HCT116 (cell line): ENCODE results near the gene ANO10. TPM values are rescaled to one million over a fixed set of nuclear protein-coding genes. Genes with fewer than 3 reads are reported as not detected.

Experiments
- ATAC-seq: fragments of 200-7000 bp; cut with Tn5 transposase; 2 replicates; pipeline ENCODE4 v1.9.1; 2020; ENCODE audit warnings: mild to moderate bottlenecking, moderate library complexity
- BruUV-seq: library from RNA; stranded (reverse); fragments of 400-500 nt; replicated peaks from 2 replicates; lab custom pipeline; 2021; lab: Mats Ljungman, UMichigan
- CTCF ChIA-PET: fragments of 300-600 bp; sonication (Branson Sonifier 250); formaldehyde crosslinking; loops from one replicate; lab custom pipeline; 2021; ENCODE audit warnings: antibody characterized with exemption; lab: Charles Lee
- POLR2A ChIA-PET: fragments of 300-600, 350-600 bp; sonication (Branson Sonifier 250); formaldehyde crosslinking; loops from one replicate; lab custom pipeline; 2021; ENCODE audit warnings: antibody characterized with exemption; lab: Charles Lee
- RAD21 ChIA-PET, 2 experiments: fragments of 300-600 bp; sonication (Branson Sonifier 250); formaldehyde crosslinking; loops; one replicate each; lab custom pipeline; 2023; ENCODE audit warnings: low total read pairs in 2 of 2; ENCODE audit not compliant: uncharacterized antibody in 2 of 2, unreplicated experiment in 2 of 2, low non-redundant PET in 1 of 2; lab: Charles Lee
- DNase-seq: peaks from one replicate; pipeline ENCODE4 v3.0.0-alpha.2; 2010; ENCODE audit warnings: low read depth, low spot score
- H2AFZ ChIP-seq: fragments of 200-600 bp; shearing (Covaris generic), sonication (generic); 2 replicates; pipeline ENCODE4 v1.6.1; 2017; ENCODE audit warnings: low read depth, mixed run types, mixed read lengths, antibody characterized with exemption, low read length; ENCODE audit not compliant: poor library complexity, severe bottlenecking
- H3K27ac ChIP-seq: 2 replicates; pipeline ENCODE4 v1.5.1; 2012; ENCODE audit warnings: low read depth, low read length
- H3K27me3 ChIP-seq: fragments of 200-600 bp; sonication (generic); 2 replicates; pipeline ENCODE4 v1.6.1; 2016; ENCODE audit warnings: mixed run types, low read length, mixed read lengths; ENCODE audit not compliant: insufficient read depth
- H3K36me3 ChIP-seq, 2 experiments: fragments of 200-500 bp in 1 of 2; fragments of 200-600 bp in 1 of 2; sonication (Bioruptor generic) in 1 of 2; sonication (generic) in 1 of 2; 2 replicates each; pipeline versions ENCODE4 v1.5.1 to v1.6.1; 2014 to 2016; ENCODE audit warnings: low read length in 2 of 2, inconsistent platforms in 1 of 2, mixed read lengths in 1 of 2, mixed run types in 1 of 2; ENCODE audit not compliant: insufficient read depth in 2 of 2, control insufficient read depth in 1 of 2
- H3K4me1 ChIP-seq, 2 experiments: fragments of 200-600 bp in 1 of 2; sonication (generic) in 1 of 2; 2 replicates each; pipeline versions ENCODE4 v1.5.1 to v1.6.1; 2012 to 2017; ENCODE audit warnings: low read length in 2 of 2, inconsistent platforms in 1 of 2, mild to moderate bottlenecking in 1 of 2, mixed read lengths in 1 of 2, mixed run types in 1 of 2, moderate library complexity in 1 of 2; ENCODE audit not compliant: insufficient read depth in 2 of 2, control insufficient read depth in 1 of 2
- H3K4me2 ChIP-seq: fragments of 200-600 bp; sonication (generic); 2 replicates; pipeline ENCODE4 v1.6.1; 2017; ENCODE audit warnings: mixed run types, low read length, mixed read lengths
- H3K4me3 ChIP-seq, 2 experiments: fragments of 200-600 bp in 1 of 2; sonication (generic) in 1 of 2; replicated peaks in 1 of 2; 2 replicates each; pipeline ENCODE4 v1.5.1; 2011 to 2016; ENCODE audit warnings: low read length in 2 of 2, control low read depth in 1 of 2, low read depth in 1 of 2, mild to moderate bottlenecking in 1 of 2, mixed read lengths in 1 of 2, mixed run types in 1 of 2
- H3K79me2 ChIP-seq: fragments of 200-600 bp; sonication (generic); 2 replicates; pipeline ENCODE4 v1.6.1; 2017; ENCODE audit warnings: mild to moderate bottlenecking, mixed run types, low read length, moderate library complexity, mixed read lengths; ENCODE audit not compliant: insufficient read depth
- H3K9ac ChIP-seq: fragments of 200-600 bp; sonication (generic); 2 replicates; pipeline ENCODE4 v1.6.1; 2016; ENCODE audit warnings: low read length, mixed read lengths
- H3K9me2 ChIP-seq: fragments of 200-600 bp; sonication (generic), shearing (Covaris generic); 2 replicates; pipeline ENCODE4 v1.6.1; 2017; ENCODE audit warnings: mixed run types, mild to moderate bottlenecking, moderate library complexity; ENCODE audit not compliant: insufficient read depth
- H3K9me3 ChIP-seq, 2 experiments: fragments of 200-500 bp in 1 of 2; fragments of 200-600 bp in 1 of 2; sonication (Bioruptor generic) in 1 of 2; sonication (generic) in 1 of 2; 2 replicates each; pipeline ENCODE4 v1.6.1; 2014 to 2017; ENCODE audit warnings: low read length in 2 of 2, mixed read lengths in 2 of 2, inconsistent platforms in 1 of 2, low read depth in 1 of 2, mild to moderate bottlenecking in 1 of 2, mixed run types in 1 of 2, moderate library complexity in 1 of 2; ENCODE audit not compliant: control insufficient read depth in 1 of 2, insufficient read depth in 1 of 2
- H4K20me1 ChIP-seq: fragments of 200-600 bp; sonication (generic), shearing (Covaris generic); 2 replicates; pipeline ENCODE4 v1.6.1; 2017; ENCODE audit warnings: mixed run types, mild to moderate bottlenecking, moderate library complexity; ENCODE audit not compliant: insufficient read depth
- EGR1 ChIP-seq: IDR thresholded peaks from 2 replicates; pipeline ENCODE4 v1.6.1; 2012; ENCODE audit warnings: low read depth
- ELF1 ChIP-seq: IDR thresholded peaks from 2 replicates; pipeline ENCODE4 v1.6.1; 2012; ENCODE audit warnings: low read depth, borderline replicate concordance
- EZH2phosphoT487 ChIP-seq: fragments of 200-600 bp; IDR thresholded peaks from 2 replicates; pipeline ENCODE4 v1.6.1; 2018; ENCODE audit warnings: antibody characterized with exemption, borderline replicate concordance
- FOSL1 ChIP-seq: IDR thresholded peaks from 2 replicates; pipeline ENCODE4 v1.6.1; 2012; ENCODE audit warnings: low read depth
- JUND ChIP-seq: IDR thresholded peaks from 2 replicates; pipeline ENCODE4 v1.6.1; 2012
- SIN3A ChIP-seq: IDR thresholded peaks from 2 replicates; pipeline ENCODE4 v1.6.1; 2012; ENCODE audit warnings: low read depth
- SP1 ChIP-seq: IDR thresholded peaks from 2 replicates; pipeline ENCODE4 v1.6.1; 2012; ENCODE audit warnings: low read depth
- SRF ChIP-seq: IDR thresholded peaks from 2 replicates; pipeline ENCODE4 v1.6.1; 2012; ENCODE audit warnings: low read depth
- YY1 ChIP-seq: IDR thresholded peaks from 2 replicates; pipeline ENCODE4 v1.6.1; 2011; ENCODE audit warnings: low read length, low read depth, moderate library complexity, mild to moderate bottlenecking; ENCODE audit not compliant: insufficient replicate concordance; ENCODE audit errors: extremely low read depth
- ZFX ChIP-seq: fragments of 450-650 bp; IDR thresholded peaks from 2 replicates; pipeline ENCODE4 v1.6.1; 2017
- ZNF274 ChIP-seq: fragments of 200-500 bp; sonication (Bioruptor generic); IDR thresholded peaks from 2 replicates; pipeline ENCODE4 v1.6.1; 2014; ENCODE audit warnings: mild to moderate bottlenecking, low read depth, low read length, inconsistent platforms
- intact Hi-C: fragments of 100-400 bp; cut with micrococcal nuclease; formaldehyde crosslinking; loops from 2 replicates; pipeline ENCODE4 v1.10.0; 2022
- total RNA-seq: library from RNA; stranded (reverse); gene quantifications from one replicate; pipeline ENCODE4 v1.2.1, GENCODE V29; 2021; ENCODE audit not compliant: unreplicated experiment
- TF ChIP-seq, protein P1 (sequence below): IDR thresholded peaks from 2 replicates; pipeline ENCODE4 v1.6.1; 2012; ENCODE audit warnings: low read depth

ANO10 gene
- total RNA-seq, 1 experiment from 2014 or later, result 13.3 TPM

DNA sequence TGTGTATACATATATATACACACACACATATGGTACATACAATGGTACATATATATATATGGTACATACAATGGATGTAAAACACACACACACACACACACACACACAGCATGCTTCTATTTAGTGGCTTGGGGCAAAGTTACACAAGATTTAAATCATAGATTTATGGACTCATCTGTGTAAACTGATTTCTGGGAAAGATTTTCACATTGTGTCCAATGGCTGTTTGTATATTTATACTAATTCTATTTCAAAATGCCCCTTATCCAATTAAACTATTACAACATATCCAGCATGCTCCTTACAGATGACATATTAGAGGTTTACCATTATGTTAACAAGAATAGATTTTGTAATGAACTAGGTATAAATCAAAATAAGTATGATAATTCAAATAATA lies 94.9 kb downstream of the ANO10 start:
- intact Hi-C loops, result no loop called here

More for the DNA sequence above, 94.9 kb downstream of the ANO10 start:
- Histone ChIP-seq H3K4me3 (no peak overlapping the region), H2AFZ (no peak overlapping the region), H3K9ac (no peak overlapping the region), H3K4me1 (no peaks in the 10 kb centered on the region), H3K36me3 (no peaks in the 10 kb centered on the region), H3K9me3 (no peaks in the 10 kb centered on the region), H4K20me1 (no peaks in the 10 kb centered on the region), H3K27ac (no peak overlapping the region), H3K27me3 (no peaks in the 10 kb centered on the region), H3K79me2 (no peaks in the 10 kb centered on the region), H3K9me2 (no peaks in the 10 kb centered on the region), H3K4me2 (no peak overlapping the region)
- no peak for TF ChIP-seq JUND
- no peak for TF ChIP-seq ZFX
- TF ChIP-seq EGR1, result no peak
- TF ChIP-seq YY1, result no peak
- no peak for TF ChIP-seq EZH2phosphoT487
- TF ChIP-seq, protein P1, sequence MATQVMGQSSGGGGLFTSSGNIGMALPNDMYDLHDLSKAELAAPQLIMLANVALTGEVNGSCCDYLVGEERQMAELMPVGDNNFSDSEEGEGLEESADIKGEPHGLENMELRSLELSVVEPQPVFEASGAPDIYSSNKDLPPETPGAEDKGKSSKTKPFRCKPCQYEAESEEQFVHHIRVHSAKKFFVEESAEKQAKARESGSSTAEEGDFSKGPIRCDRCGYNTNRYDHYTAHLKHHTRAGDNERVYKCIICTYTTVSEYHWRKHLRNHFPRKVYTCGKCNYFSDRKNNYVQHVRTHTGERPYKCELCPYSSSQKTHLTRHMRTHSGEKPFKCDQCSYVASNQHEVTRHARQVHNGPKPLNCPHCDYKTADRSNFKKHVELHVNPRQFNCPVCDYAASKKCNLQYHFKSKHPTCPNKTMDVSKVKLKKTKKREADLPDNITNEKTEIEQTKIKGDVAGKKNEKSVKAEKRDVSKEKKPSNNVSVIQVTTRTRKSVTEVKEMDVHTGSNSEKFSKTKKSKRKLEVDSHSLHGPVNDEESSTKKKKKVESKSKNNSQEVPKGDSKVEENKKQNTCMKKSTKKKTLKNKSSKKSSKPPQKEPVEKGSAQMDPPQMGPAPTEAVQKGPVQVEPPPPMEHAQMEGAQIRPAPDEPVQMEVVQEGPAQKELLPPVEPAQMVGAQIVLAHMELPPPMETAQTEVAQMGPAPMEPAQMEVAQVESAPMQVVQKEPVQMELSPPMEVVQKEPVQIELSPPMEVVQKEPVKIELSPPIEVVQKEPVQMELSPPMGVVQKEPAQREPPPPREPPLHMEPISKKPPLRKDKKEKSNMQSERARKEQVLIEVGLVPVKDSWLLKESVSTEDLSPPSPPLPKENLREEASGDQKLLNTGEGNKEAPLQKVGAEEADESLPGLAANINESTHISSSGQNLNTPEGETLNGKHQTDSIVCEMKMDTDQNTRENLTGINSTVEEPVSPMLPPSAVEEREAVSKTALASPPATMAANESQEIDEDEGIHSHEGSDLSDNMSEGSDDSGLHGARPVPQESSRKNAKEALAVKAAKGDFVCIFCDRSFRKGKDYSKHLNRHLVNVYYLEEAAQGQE, result no peak
- no peak for TF ChIP-seq ZNF274
- TF ChIP-seq ELF1, result no peak
- TF ChIP-seq FOSL1, result no peak
- no peak for TF ChIP-seq SRF
- no peak for TF ChIP-seq SP1
- TF ChIP-seq SIN3A, result no peak
- DNase-seq (no peak), ATAC-seq (no peak)
- no TSS peak for BruUV-seq
- CTCF ChIA-PET, result no interaction called here
- RAD21 ChIA-PET, result no interaction called here
- POLR2A ChIA-PET, result no interaction called here
